ENCODE data around the gene EFCAB5.
"Not testable (repeated sequence)": the region's sequence is repeated elsewhere in the genome, so short reads cannot be mapped to it uniquely, and the experiment has no call there.

EFCAB5 gene

DNA sequence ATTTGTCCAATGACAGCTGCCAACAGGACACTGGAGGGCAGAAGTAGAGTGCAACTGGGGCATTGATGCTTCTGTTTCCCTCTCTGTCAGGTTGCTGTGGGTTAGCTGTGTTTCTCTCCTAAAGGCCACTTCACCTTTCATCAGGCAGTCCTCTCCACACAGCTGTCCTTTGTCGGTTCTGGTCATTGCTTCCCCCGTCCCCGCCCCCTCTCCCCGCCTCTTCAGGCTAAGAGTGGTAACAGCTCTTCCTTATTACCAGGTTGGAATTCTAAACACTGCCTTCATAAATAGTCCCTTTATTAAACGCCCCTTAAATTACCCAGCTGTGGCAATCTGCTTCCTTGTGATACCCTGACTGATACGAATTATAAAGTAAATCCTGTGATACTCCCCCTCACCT, 143.4 kb downstream of the EFCAB5 start:
- no peak overlapping the region for H3K4me3 ChIP-seq (ENCODE audit: low read depth, low read length)
- TF ChIP-seq, protein P1, sequence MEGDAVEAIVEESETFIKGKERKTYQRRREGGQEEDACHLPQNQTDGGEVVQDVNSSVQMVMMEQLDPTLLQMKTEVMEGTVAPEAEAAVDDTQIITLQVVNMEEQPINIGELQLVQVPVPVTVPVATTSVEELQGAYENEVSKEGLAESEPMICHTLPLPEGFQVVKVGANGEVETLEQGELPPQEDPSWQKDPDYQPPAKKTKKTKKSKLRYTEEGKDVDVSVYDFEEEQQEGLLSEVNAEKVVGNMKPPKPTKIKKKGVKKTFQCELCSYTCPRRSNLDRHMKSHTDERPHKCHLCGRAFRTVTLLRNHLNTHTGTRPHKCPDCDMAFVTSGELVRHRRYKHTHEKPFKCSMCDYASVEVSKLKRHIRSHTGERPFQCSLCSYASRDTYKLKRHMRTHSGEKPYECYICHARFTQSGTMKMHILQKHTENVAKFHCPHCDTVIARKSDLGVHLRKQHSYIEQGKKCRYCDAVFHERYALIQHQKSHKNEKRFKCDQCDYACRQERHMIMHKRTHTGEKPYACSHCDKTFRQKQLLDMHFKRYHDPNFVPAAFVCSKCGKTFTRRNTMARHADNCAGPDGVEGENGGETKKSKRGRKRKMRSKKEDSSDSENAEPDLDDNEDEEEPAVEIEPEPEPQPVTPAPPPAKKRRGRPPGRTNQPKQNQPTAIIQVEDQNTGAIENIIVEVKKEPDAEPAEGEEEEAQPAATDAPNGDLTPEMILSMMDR (IDR thresholded peaks at IDR 0.05; ENCODE audit: control insufficient read depth, extremely low read depth, insufficient read depth), result no peak
- no peak for DNase-seq (ENCODE audit: low read depth)

DNA sequence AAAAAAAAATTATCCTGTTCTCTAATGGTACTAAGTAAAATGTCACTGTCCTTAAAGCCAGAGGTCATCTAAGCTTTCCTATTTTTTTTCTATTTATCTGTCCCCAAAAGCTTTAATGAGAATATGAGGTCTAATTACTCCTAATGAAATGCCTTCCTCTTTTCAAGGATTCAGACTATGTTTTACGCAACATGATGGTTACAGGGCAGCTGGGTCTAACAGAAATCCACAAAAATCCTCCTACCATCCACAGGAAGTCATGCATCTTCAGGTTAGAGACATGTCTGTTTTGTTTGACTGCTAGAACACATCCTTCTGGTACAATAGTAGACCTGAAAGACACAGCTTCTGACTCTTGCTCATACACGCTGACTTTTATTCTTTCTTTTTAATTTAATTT, 145.5 kb downstream of the EFCAB5 start:
- no peak overlapping the region for H3K4me3 ChIP-seq (ENCODE audit: low read depth, low read length)
- no peak for DNase-seq (ENCODE audit: low read depth)
- TF ChIP-seq, protein P1 (IDR thresholded peaks at IDR 0.05; ENCODE audit: control insufficient read depth, extremely low read depth, insufficient read depth), result no peak

DNA sequence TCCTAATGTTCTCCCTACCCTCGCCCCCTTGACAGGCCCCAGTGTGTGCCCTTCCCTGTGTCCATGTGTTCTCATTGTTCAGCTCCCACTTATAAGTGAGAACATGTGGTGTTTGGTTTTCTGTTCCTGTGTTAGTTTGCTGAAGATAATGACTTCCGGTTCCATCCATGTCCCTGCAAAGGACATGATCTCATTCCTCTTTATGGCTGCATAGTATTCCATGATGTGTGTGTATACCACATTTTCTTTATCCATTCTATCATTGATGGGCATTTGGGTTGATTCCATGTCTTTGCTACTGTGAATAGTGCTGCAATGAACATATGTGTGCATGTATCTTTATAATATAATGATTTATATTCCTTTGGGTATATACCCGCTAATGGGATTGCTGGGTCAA, 146.0 kb downstream of the EFCAB5 start:
- DNase-seq (ENCODE audit: low read depth); H3K4me3 ChIP-seq (ENCODE audit: low read depth, low read length): not testable (repeated sequence)

DNA sequence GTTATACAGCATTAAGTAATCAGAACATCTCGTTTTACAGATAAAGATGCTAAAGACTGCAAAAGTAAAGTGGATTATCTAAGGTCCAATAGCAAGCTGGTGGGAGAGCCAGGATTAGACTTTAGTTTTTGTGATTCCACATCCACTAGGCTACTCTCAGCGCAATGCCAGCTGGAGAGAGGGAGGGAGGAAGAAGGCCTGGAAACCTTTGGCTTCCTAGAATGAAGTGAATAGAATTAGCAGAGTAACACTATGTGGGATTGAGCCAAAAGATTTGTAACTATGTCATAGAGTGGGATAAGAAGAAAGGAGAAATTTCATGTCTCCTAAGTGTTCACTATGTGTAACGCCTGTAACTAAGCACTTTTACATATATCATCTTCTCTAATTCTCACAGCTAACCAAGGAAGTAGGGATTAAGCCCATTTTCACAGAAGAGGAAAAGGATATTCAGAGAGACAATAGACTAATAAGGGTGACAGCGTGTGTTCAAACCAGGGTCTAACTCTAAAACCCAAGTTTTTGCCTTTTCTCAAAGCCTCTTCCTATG, 149.8 kb downstream of the EFCAB5 start:
- TF ChIP-seq, protein P1 (IDR thresholded peaks at IDR 0.05; ENCODE audit: control insufficient read depth, extremely low read depth, insufficient read depth), result no peak
- no peak overlapping the region for H3K4me3 ChIP-seq (ENCODE audit: low read depth, low read length)
- DNase-seq (ENCODE audit: low read depth), result no peak

DNA sequence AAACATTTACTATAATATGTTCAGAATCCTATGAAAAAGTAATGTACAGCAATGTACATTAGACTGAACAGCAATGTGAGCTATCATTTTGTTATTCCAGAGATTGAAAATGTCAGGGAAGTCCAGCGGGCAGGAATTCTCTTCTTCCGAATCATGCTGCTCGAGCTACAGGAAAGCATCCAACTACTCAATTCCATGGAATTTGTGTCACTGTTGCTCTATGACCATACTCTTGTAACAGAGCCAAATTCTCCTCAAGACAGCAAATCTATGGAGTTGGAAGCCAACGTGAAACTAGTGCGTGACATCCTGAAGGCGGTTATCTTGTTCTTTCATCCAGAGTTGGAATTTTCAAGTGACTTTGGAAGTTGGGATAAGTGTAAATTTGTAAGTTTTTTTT, 150.3 kb downstream of the EFCAB5 start:
- no peak for DNase-seq (ENCODE audit: low read depth)
- TF ChIP-seq, protein P1 (IDR thresholded peaks at IDR 0.05; ENCODE audit: control insufficient read depth, extremely low read depth, insufficient read depth), result no peak
- H3K4me3 ChIP-seq (ENCODE audit: low read depth, low read length), result no peak overlapping the region

DNA sequence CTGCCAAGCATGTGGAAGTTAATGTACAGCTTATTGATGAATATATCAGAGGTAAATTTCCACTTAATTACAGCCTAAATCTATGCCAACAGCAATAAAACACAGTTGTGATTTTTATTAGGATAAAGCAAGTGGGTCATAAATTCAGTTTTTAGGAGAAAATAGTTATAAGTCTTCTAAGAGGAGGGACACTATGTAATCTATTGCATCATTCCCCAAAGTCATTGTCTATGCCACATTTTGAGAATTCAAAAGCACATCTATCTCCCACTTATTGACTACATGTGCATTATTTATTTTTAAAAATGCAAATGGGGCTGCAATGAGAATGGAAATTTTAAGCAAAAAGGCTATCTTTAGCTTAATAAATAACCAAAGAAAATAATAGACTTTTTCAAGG, 151.5 kb downstream of the EFCAB5 start:
- DNase-seq (ENCODE audit: low read depth), result no peak
- TF ChIP-seq, protein P1 (IDR thresholded peaks at IDR 0.05; ENCODE audit: control insufficient read depth, extremely low read depth, insufficient read depth), result no peak
- no peak overlapping the region for H3K4me3 ChIP-seq (ENCODE audit: low read depth, low read length)

DNA sequence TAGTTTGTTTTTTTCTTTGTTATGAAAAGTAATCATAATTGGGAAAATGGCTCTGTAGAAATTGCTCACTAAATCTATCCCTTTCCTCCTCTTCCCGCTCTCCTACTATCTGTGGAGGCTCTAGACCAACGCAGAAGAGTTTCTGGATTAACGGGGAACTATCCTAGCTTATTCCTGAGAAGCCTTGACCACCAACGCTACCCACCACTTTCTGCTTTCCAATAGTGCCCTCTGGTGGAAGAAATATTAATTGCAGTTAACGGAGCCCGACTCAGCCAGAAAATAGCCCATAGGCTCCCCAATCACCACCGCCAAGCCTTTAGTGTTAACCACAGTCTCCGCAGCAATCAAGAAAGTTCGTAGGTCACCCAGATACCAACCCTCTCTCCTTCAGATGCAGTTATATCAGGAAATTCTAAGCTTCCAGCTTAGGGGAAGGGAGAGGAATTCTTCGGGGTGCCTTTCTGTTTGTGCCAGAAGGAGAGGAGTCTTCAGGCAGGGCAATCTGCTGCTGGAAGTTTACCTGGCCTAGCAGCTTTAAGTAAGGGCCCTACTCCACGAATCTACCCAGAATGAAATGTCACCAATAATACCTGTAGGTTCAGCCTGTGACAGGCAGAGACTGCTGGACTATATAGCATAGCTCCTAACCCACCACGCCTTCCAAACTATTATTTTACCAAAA, 152.2 kb downstream of the EFCAB5 start:
- TF ChIP-seq, protein P1 (IDR thresholded peaks at IDR 0.05; ENCODE audit: control insufficient read depth, extremely low read depth, insufficient read depth), result peak; percentile 75
- no peak for DNase-seq (ENCODE audit: low read depth)
- H3K4me3 ChIP-seq (ENCODE audit: low read depth, low read length), result no peak overlapping the region

Data from LNCaP clone FGC (cell line).